Ovary (tissue), 9 donors: ENCODE data around the gene PTP4A1. TPM values are rescaled to one million over a fixed set of nuclear protein-coding genes. Genes with fewer than 3 reads are reported as not detected.

Experiments
- DNase-seq, 5 donors: peaks; one replicate each; pipeline ENCODE4 v3.0.0-alpha.2; 2019 to 2020
- H3K27ac ChIP-seq, 2 donors: fragments of 200-600 bp; one replicate each; pipeline versions ENCODE4 v1.5.1 to v1.8.0; 2019 to 2022
- H3K27me3 ChIP-seq: fragments of 200-600 bp; one replicate; pipeline ENCODE4 v1.8.0; 2022
- H3K36me3 ChIP-seq: fragments of 200-600 bp; sonication (generic); one replicate; pipeline ENCODE4 v1.5.1; 2019
- H3K4me1 ChIP-seq: one replicate; pipeline ENCODE4 v1.8.1; 2013; ENCODE audit warnings: mild to moderate bottlenecking, moderate library complexity; ENCODE audit not compliant: insufficient read depth
- H3K4me3 ChIP-seq: fragments of 200-600 bp; sonication (generic); one replicate; pipeline ENCODE4 v1.5.1; 2017
- H3K9me3 ChIP-seq, 2 donors: fragments of 200-600 bp in 1 of 2; sonication (generic) in 1 of 2; one replicate each; pipeline versions ENCODE4 v1.5.1 to v1.8.1; 2013 to 2019; ENCODE audit warnings: mild to moderate bottlenecking in 1 of 2, moderate library complexity in 1 of 2
- EP300 ChIP-seq: sonication (generic); formaldehyde crosslinking; IDR thresholded peaks from one replicate; pipeline ENCODE4 v1.6.1; 2017; ENCODE audit warnings: antibody characterized with exemption
- POLR2A ChIP-seq: fragments of 450-650 bp; IDR thresholded peaks from one replicate; pipeline ENCODE4 v1.6.1; 2017; ENCODE audit warnings: antibody characterized with exemption, mild to moderate bottlenecking, moderate library complexity
- WGBS, 3 donors: extraction: QIAGEN DNeasy Blood & Tissue Kit in 1 of 3; methylation state at CpG; one replicate each; pipeline versions ENCODE4 v1.1.5 to v1.1.7; 2013 to 2017; 5-methylcytosine and 5-hydroxymethylcytosine counted together
- intact Hi-C, 4 donors: fragments of 100-400 bp; cut with DNase I; formaldehyde crosslinking; loops; one replicate each; pipeline versions ENCODE4 v1.11.0 to v1.15.1; 2022 to 2023
- polyA plus RNA-seq, 2 donors: library from polyadenylated mRNA; stranded (reverse); fragments of 200-250 nt in 1 of 2; fragments of 350-450 nt in 1 of 2; fragmentation: Illumina TruSeq in 1 of 2; extraction: RNeasy Lipid Tissue Mini Kit (QIAGEN cat#74804) in 1 of 2; gene quantifications; one replicate each; pipeline ENCODE4 v1.2.3, GENCODE V29; 2013 to 2014
- total RNA-seq, 7 donors: library from RNA; depleted of rRNA in 2 of 7; stranded (reverse); fragments of >200 nt in 2 of 7; fragmentation: NEBNext Ultra II Directional in 3 of 7; extraction: Animal tissue kit (Norgen Biotek cat#: 25700) in 3 of 7; gene quantifications; one replicate each; pipeline versions ENCODE4 v1.1.0 to v1.2.4, GENCODE V29; 2016 to 2023
- TF ChIP-seq, protein P1 (sequence below), 3 donors: fragments of 450-650 bp in 2 of 3; fragments of 200-600 bp in 1 of 3; IDR thresholded peaks; one replicate each; pipeline versions ENCODE4 v1.5.1 to v1.8.0; 2016 to 2022; ENCODE audit warnings: antibody characterized with exemption in 3 of 3, mild to moderate bottlenecking in 1 of 3
- donor health status: DM: no; HTN: no; CAD: no; lungs with moderate emphysema.
- donor health status: DM: no; HTN: no; CAD: no.
- donor health status: Bipolar disorder and iron deficiency.
- donor health status: DM: yes; HTN: yes; CAD: no.
- donor health status: DM: no; HTN: no; CAD: no.
- donor health status: DM: yes; HTN: yes; CAD: no.

The PTP4A1 gene
- total and polyA plus RNA-seq, 9 donors = 9.4 to 89.4 (median 33.6) TPM

DNA sequence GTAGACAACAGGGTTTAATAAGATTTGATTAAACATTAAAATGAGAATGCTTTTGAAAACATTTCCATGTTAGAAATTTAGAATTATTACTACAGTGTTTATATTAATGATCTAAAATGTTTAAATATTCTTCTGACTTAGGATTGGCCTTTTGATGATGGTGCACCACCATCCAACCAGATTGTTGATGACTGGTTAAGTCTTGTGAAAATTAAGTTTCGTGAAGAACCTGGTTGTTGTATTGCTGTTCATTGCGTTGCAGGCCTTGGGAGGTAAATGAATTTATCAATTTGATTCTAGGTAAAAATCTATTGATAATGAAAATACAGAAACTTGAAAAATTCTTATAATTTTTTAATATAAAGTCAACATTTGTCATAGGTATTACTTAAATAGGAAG lies 6.5 kb downstream of the PTP4A1 start:
- no peak for DNase-seq
- Histone ChIP-seq H3K27ac (no peak overlapping the region), H3K4me1 (no peaks in the 10 kb centered on the region), H3K27me3 (no peaks in the 10 kb centered on the region), H3K4me3 (no peak overlapping the region), H3K9me3 (no peaks in the 10 kb centered on the region), H3K36me3 (no peaks in the 10 kb centered on the region)
- 96 to 97% (median 96%) methylated on average over 2 of the region's 2 CpGs for WGBS, 3 donors
- intact Hi-C loops = loop anchor here in 1 of 4 donors (10.0 kb wide), 1 partner anchor 56 kb away; the partner anchor contains the start of gene PHF3
- TF ChIP-seq POLR2A (no peak), EP300 (no peak)
- TF ChIP-seq, protein P1, sequence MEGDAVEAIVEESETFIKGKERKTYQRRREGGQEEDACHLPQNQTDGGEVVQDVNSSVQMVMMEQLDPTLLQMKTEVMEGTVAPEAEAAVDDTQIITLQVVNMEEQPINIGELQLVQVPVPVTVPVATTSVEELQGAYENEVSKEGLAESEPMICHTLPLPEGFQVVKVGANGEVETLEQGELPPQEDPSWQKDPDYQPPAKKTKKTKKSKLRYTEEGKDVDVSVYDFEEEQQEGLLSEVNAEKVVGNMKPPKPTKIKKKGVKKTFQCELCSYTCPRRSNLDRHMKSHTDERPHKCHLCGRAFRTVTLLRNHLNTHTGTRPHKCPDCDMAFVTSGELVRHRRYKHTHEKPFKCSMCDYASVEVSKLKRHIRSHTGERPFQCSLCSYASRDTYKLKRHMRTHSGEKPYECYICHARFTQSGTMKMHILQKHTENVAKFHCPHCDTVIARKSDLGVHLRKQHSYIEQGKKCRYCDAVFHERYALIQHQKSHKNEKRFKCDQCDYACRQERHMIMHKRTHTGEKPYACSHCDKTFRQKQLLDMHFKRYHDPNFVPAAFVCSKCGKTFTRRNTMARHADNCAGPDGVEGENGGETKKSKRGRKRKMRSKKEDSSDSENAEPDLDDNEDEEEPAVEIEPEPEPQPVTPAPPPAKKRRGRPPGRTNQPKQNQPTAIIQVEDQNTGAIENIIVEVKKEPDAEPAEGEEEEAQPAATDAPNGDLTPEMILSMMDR (IDR thresholded peaks at IDR 0.05) = no peak

- no peak for TF ChIP-seq POLR2A
- DNase-seq = no peak
- intact Hi-C loops = loop anchor here in 1 of 4 donors (10.0 kb wide), 1 partner anchor 55 kb away; the partner anchor contains the start of gene PHF3
- no peak overlapping the region for H3K4me3 ChIP-seq
- WGBS, 3 donors = 96 to 98% (median 96%) methylated on average over 6 of the region's 6 CpGs
- H3K27ac ChIP-seq = no peak overlapping the region
- H3K36me3 ChIP-seq = no peaks in the 10 kb centered on the region
- no peaks in the 10 kb centered on the region for H3K4me1 ChIP-seq
- no peaks in the 10 kb centered on the region for H3K27me3 ChIP-seq
- no peaks in the 10 kb centered on the region for H3K9me3 ChIP-seq
These were observed 7.8 kb downstream of the PTP4A1 start for GRCh38 chr6:63579937-63580703.

DNA sequence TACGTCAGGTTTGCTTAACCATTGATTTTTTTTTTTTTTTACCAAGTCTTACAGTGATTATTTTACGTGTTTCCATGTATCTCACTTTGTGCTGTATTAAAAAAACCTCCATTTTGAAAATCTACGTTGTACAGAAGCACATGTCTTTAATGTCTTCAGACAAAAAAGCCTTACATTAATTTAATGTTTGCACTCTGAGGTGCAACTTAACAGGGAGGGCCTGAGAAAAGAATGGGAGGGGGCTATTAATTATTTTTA lies 8.4 kb downstream of the PTP4A1 start:
- H3K27ac ChIP-seq = no peak overlapping the region
- no peak for DNase-seq
- no peaks in the 10 kb centered on the region for H3K36me3 ChIP-seq
- 66 to 78% (median 74%) methylated on average over 3 of the region's 3 CpGs for WGBS, 3 donors
- intact Hi-C loops = no loop called here
- H3K27me3 ChIP-seq = no peaks in the 10 kb centered on the region
- no peaks in the 10 kb centered on the region for H3K4me1 ChIP-seq
- H3K9me3 ChIP-seq = no peaks in the 10 kb centered on the region
- no peak overlapping the region for H3K4me3 ChIP-seq
- TF ChIP-seq, protein P1 (IDR thresholded peaks at IDR 0.05) = no peak
- no peak for TF ChIP-seq POLR2A
- no peak for TF ChIP-seq EP300

DNA sequence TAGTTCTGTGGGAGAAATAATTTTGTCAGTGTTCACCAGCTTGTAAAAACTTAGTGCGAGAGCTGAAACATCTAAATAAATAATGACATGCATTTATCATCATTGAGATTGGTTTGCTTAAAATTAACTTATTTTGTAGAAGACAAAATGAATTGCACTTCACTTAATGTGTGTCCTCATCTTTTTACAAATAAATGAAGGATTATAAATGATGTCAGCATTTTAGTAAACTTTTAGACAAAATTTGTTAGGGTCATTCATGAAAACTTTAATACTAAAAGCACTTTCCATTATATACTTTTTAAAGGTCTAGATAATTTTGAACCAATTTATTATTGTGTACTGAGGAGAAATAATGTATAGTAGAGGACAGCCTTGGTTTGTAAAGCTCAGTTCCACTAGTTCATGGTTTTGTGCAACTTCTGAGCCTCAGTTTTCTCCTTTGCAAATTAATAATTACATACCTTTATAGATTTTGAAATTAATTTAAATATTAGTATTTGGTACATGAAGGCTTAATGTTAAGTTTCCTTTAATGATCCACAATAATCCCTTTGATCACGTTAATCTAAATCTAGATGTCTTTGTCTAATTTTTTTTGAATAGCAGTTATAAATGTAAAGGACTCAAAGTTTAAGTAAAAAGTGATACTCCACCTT lies 9.2 kb downstream of the PTP4A1 start:
- Histone ChIP-seq H3K27me3 (no peaks in the 10 kb centered on the region), H3K4me1 (no peaks in the 10 kb centered on the region), H3K9me3 (no peaks in the 10 kb centered on the region), H3K27ac (no peak overlapping the region), H3K36me3 (no peaks in the 10 kb centered on the region), H3K4me3 (no peak overlapping the region)
- TF ChIP-seq EP300 (no peak), POLR2A (no peak)
- TF ChIP-seq, protein P1 (IDR thresholded peaks at IDR 0.05) = no peak
- 94% methylated on average over 2 of the region's 2 CpGs for WGBS, 3 donors
- no peak for DNase-seq
- intact Hi-C loops = no loop called here

DNA sequence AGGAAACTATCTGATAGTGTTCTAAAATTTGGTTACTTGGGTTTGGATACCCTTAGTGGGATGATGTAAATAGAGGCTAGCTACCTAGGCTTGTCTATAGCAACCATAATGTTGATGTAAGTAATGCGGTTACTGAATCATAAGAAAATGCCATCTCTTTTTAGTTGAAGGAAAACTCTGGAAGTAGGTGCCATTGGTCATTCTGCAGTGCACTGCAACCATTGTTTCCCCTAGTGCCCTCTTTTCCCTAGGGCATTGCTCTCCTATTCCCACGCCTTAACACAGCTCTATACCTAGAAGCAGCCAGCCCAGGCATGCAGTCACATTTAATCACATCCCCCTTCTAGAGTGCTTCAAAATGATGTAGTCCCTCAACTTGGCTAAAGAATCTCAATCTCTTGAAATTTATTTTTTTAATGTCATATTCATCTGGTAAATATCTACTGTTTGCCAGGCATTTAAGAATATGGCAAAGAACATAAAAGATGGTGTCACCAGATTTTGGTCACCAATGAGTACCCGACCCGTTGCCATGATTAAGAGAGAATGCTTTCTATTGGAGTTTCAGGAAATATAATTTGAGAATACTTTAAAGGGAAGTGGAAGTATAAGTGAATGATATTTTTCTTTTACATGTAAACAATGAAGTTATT lies 10.4 kb downstream of the PTP4A1 start:
- Histone ChIP-seq H3K4me1 (no peaks in the 10 kb centered on the region), H3K9me3 (no peaks in the 10 kb centered on the region), H3K36me3 (no peaks in the 10 kb centered on the region), H3K27me3 (no peaks in the 10 kb centered on the region), H3K27ac (no peak overlapping the region), H3K4me3 (no peak overlapping the region)
- 74 to 96% (median 78%) methylated on average over 4 of the region's 4 CpGs for WGBS, 3 donors
- no peak for DNase-seq
- intact Hi-C loops = no loop called here
- TF ChIP-seq EP300 (no peak), POLR2A (no peak)
- TF ChIP-seq, protein P1 (IDR thresholded peaks at IDR 0.05) = no peak
